ENCODE data around the gene ZBTB17. TPM values are rescaled to one million over a fixed set of nuclear protein-coding genes. Genes with fewer than 3 reads are reported as not detected.

ZBTB17 gene
- total and polyA plus RNA-seq, 2 experiments from 2014 or later = 21.9 to 26.6 TPM

GRCh38 chr1:15941044-15941840, 34.7 kb downstream of the ZBTB17 start:
- ATAC-seq (no peak), DNase-seq (ENCODE audit: low spot score) (no peak)
- peaks cover 15% of the 10 kb centered on the region for H3K36me3 ChIP-seq (ENCODE audit: insufficient read depth)

More at GRCh38 chr1:15941044-15941840, 34.7 kb downstream of the ZBTB17 start:
- H2AFZ ChIP-seq = no peak overlapping the region
- H3K4me1 ChIP-seq (ENCODE audit: insufficient read depth) = no peaks in the 10 kb centered on the region
- H3K4me2 ChIP-seq = no peak overlapping the region
- Mint-ChIP-seq H3K4me1 (peaks cover 7% of the 10 kb centered on the region), H3K4me3 (no peak overlapping the region), H3K27me3 (ENCODE audit: insufficient read depth, low read depth, poor library complexity) (peaks cover 11% of the 10 kb centered on the region), H3K36me3 (ENCODE audit: low read depth) (peaks cover 47% of the 10 kb centered on the region), H3K27ac (no peak overlapping the region), H3K9me3 (no peaks in the 10 kb centered on the region)
- no peaks in the 10 kb centered on the region; the same call in 1 of the 2 replicates for H4K20me1 ChIP-seq (replicated peaks; ENCODE audit: insufficient read depth)
- no peaks in the 10 kb centered on the region for H3K9me2 ChIP-seq (ENCODE audit: insufficient read depth)
- no peaks in the 10 kb centered on the region for H3K79me2 ChIP-seq (replicated peaks; ENCODE audit: insufficient read depth)
- TF ChIP-seq NANOG (IDR thresholded peaks at IDR 0.05; ENCODE audit: borderline replicate concordance) (no peak), JUNB (IDR thresholded peaks at IDR 0.05; ENCODE audit: unreplicated experiment) (no peak), ZNF462 (CRISPR knock-in tag; IDR thresholded peaks at IDR 0.05) (no peak), CREB1 (CRISPR knock-in tag; IDR thresholded peaks at IDR 0.05; ENCODE audit: low read depth) (no peak), REST (IDR thresholded peaks at IDR 0.05; ENCODE audit: unreplicated experiment) (no peak), STAT1 (IDR thresholded peaks at IDR 0.05; ENCODE audit: unreplicated experiment) (no peak), EZH2phosphoT487 (IDR thresholded peaks at IDR 0.05; ENCODE audit: unreplicated experiment) (no peak), ZNF331 (CRISPR knock-in tag; IDR thresholded peaks at IDR 0.05; ENCODE audit: low read depth) (no peak), EZH2 (IDR thresholded peaks at IDR 0.05; ENCODE audit: low read depth, unreplicated experiment) (no peak), ETS1 (IDR thresholded peaks at IDR 0.05) (no peak), ZNF114 (CRISPR knock-in tag; IDR thresholded peaks at IDR 0.05) (no peak), POLR2AphosphoS5 (IDR thresholded peaks at IDR 0.05; ENCODE audit: low read depth) (no peak), CTCF (conservative IDR thresholded peaks at IDR 0.05; ENCODE audit: low read depth in 2 of 2) (no peak)
- no peak overlapping the region for H3K4me3 ChIP-seq
- no peaks in the 10 kb centered on the region for H3F3A ChIP-seq (replicated peaks; ENCODE audit: low read depth)
- no peaks in the 10 kb centered on the region for H3K27me3 ChIP-seq (ENCODE audit: insufficient read depth)
- no peak overlapping the region for H3K27ac ChIP-seq (ENCODE audit: low read depth)

All from GM23338 (cell line).